Gastroesophageal sphincter (tissue), 4 donors: Measurements from ENCODE around the gene PPL. TPM values are rescaled to one million over a fixed set of nuclear protein-coding genes. Genes with fewer than 3 reads are reported as not detected.
A peak's percentile ranks its signal among the peaks of the same experiment; 100 is the strongest.
"Not testable (repeated sequence)": the region's sequence is repeated elsewhere in the genome, so short reads cannot be mapped to it uniquely, and the experiment has no call there.

Source experiments
- ATAC-seq: fragments of 150-250 bp; one replicate; pipeline ENCODE4 v1.9.1; 2016; ENCODE audit warnings: mild to moderate bottlenecking, moderate library complexity
- H3K27ac ChIP-seq, 4 donors: fragments of 200-600 bp; sonication (generic) in 3 of 4; 1 replicate in 3 of 4; 2 replicates in 1 of 4; pipeline ENCODE4 v1.5.1; 2016 to 2019
- H3K27me3 ChIP-seq: fragments of 200-600 bp; sonication (generic); one replicate; pipeline ENCODE4 v1.5.1; 2019
- H3K36me3 ChIP-seq, 2 donors: fragments of 200-600 bp; sonication (generic); one replicate each; pipeline ENCODE4 v1.5.1; 2019; ENCODE audit warnings: control low read depth in 1 of 2
- H3K4me1 ChIP-seq, 3 donors: fragments of 200-600 bp; sonication (generic); 1 replicate in 2 of 3; 2 replicates in 1 of 3; pipeline ENCODE4 v1.5.1; 2016 to 2019; ENCODE audit warnings: control low read depth in 2 of 3
- H3K4me3 ChIP-seq, 2 donors: fragments of 200-600 bp; sonication (generic); one replicate each; pipeline ENCODE4 v1.5.1; 2019; ENCODE audit warnings: mild to moderate bottlenecking in 1 of 2, moderate library complexity in 1 of 2
- H3K9me3 ChIP-seq, 3 donors: fragments of 200-600 bp; sonication (generic); one replicate each; pipeline ENCODE4 v1.5.1; 2017 to 2019; ENCODE audit warnings: control low read depth in 2 of 3
- CTCF ChIP-seq, 4 experiments: fragments of 200-600 bp in 2 of 4; fragments of 450-650 bp in 2 of 4; sonication (generic) in 1 of 4; IDR thresholded peaks; one replicate each; pipeline ENCODE4 v1.5.1; 2017 to 2019; ENCODE audit warnings: antibody characterized with exemption in 4 of 4, mild to moderate bottlenecking in 2 of 4, moderate library complexity in 2 of 4
- EP300 ChIP-seq: sonication (generic); formaldehyde crosslinking; IDR thresholded peaks from one replicate; pipeline ENCODE4 v1.6.1; 2017; ENCODE audit warnings: antibody characterized with exemption, mild to moderate bottlenecking
- POLR2A ChIP-seq, 2 donors: fragments of 450-650 bp; IDR thresholded peaks; one replicate each; pipeline ENCODE4 v1.6.1; 2017; ENCODE audit warnings: antibody characterized with exemption in 2 of 2, mild to moderate bottlenecking in 2 of 2, moderate library complexity in 1 of 2
- POLR2AphosphoS5 ChIP-seq: sonication (generic); formaldehyde crosslinking; IDR thresholded peaks from one replicate; pipeline ENCODE4 v1.6.1; 2017; ENCODE audit warnings: antibody characterized with exemption
- WGBS, 2 donors: methylation state at CpG; one replicate each; pipeline ENCODE4 v1.1.5; 2018; ENCODE audit warnings: low coverage in 1 of 2; 5-methylcytosine and 5-hydroxymethylcytosine counted together
- total RNA-seq, 4 donors: library from RNA; depleted of rRNA; stranded (reverse); fragments of >200 nt; gene quantifications; one replicate each; pipeline ENCODE4 v1.1.0, GENCODE V29; 2016

Gene PPL
- total RNA-seq, 4 donors from 2014 or later, result 53.7 to 82.5 (median 76.5) TPM

DNA sequence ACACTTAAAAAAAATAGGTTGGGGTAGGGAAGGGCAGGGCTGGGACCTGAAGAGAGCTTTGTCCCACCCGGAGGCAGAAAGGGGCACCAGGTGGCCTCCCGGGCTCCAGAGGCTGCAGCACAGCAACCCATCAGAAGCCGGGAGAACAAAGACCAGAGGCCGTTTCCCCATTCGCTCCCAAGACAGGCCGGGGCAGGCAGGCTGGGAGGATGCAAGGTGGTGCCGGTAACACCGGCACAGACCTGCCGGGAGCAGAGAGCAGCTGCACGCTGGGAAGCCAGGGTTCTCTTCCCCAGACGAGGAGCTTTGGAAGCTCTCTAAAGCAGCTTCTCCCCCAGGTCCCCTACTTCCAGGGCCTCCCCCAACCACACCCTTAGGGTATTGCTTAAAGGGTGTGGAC is 5.6 kb downstream of the PPL start:
- ATAC-seq, result no peak
- WGBS, 2 donors, result 81 to 86% methylated on average over 6 to 11 of the region's 11 CpGs
- no peak overlapping the region for H3K27ac ChIP-seq

DNA sequence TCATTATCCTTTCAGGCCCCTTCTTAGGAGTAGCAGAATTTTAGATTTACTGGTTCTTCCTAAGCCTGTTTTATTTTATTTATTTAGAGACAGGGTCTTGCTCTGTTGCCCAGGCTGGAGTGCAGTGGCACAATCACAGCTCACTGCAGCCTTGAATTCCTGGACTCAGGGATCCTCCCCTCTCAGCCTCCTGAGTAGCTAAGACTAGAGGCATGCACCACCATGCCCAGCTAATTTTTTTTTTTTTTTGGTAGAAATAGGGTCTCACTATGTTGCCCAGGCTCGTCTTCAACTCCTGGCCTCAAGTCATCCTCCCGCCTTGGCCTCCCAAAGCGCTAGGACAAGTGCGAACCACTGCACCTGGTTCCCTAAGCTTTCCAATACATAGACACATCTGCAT is 7.3 kb downstream of the PPL start:
- H3K4me3 ChIP-seq, ATAC-seq, H3K36me3 ChIP-seq, H3K27me3 ChIP-seq, H3K27ac ChIP-seq: not testable (repeated sequence)
- H3K4me1 ChIP-seq, result peaks cover 0 to 35% (median 0%) of the 10 kb centered on the region in 3 donors
- peaks cover 0 to 17% (median 0%) of the 10 kb centered on the region in 3 donors for H3K9me3 ChIP-seq
- WGBS, 2 donors, result 97% methylated on average over 4 of the region's 4 CpGs; no CpG with 5 or more reads in 1 of the 2 donors

More for the DNA sequence above, 5.6 kb downstream of the PPL start:
- TF ChIP-seq POLR2AphosphoS5 (no peak), POLR2A (IDR thresholded peaks at IDR 0.05) (no peak), EP300 (no peak)
- Histone ChIP-seq H3K27me3 (peaks cover 18% of the 10 kb centered on the region), H3K4me3 (no peak overlapping the region), H3K9me3 (peaks cover 0 to 16% (median 0%) of the 10 kb centered on the region in 3 donors), H3K4me1 (peaks cover 0 to 41% (median 6%) of the 10 kb centered on the region in 3 donors), H3K36me3 (peaks cover 0 to 7% of the 10 kb centered on the region in 2 donors)

GRCh38 chr16:4928227-4928626 is 8.7 kb downstream of the PPL start:
- WGBS, 2 donors, result 86 to 90% methylated on average over 1 to 3 of the region's 6 CpGs
- H3K27me3 ChIP-seq, result no peaks in the 10 kb centered on the region
- peaks cover 0 to 17% (median 0%) of the 10 kb centered on the region in 3 donors for H3K9me3 ChIP-seq
- no peak overlapping the region for H3K27ac ChIP-seq
- TF ChIP-seq EP300 (no peak), POLR2AphosphoS5 (no peak), POLR2A (IDR thresholded peaks at IDR 0.05) (no peak), CTCF (IDR thresholded peaks at IDR 0.05) (no peak)
- peaks cover 0 to 31% (median 0%) of the 10 kb centered on the region in 3 donors for H3K4me1 ChIP-seq
- no peak for ATAC-seq
- H3K36me3 ChIP-seq, result peaks cover 0 to 7% of the 10 kb centered on the region in 2 donors
- H3K4me3 ChIP-seq, result no peak overlapping the region

- 100% methylated on average over 1 of the region's 2 CpGs; no CpG with 5 or more reads in 1 of the 2 donors for WGBS, 2 donors
- ATAC-seq, result no peak
- H3K9me3 ChIP-seq, result peaks cover 0 to 17% (median 0%) of the 10 kb centered on the region in 3 donors
- no peak overlapping the region for H3K27ac ChIP-seq
- H3K36me3 ChIP-seq, result peaks cover 0 to 7% of the 10 kb centered on the region in 2 donors
- peaks cover 0 to 31% (median 0%) of the 10 kb centered on the region in 3 donors for H3K4me1 ChIP-seq
- H3K27me3 ChIP-seq, result no peaks in the 10 kb centered on the region
- H3K4me3 ChIP-seq, result no peak overlapping the region
- TF ChIP-seq POLR2AphosphoS5 (no peak), EP300 (no peak), POLR2A (IDR thresholded peaks at IDR 0.05) (no peak), CTCF (IDR thresholded peaks at IDR 0.05) (no peak)
Measured at GRCh38 chr16:4927661-4928060, 9.3 kb downstream of the PPL start.

- no peak for ATAC-seq
- Histone ChIP-seq H3K4me1 (peaks cover 0 to 31% (median 0%) of the 10 kb centered on the region in 3 donors), H3K27ac (no peak overlapping the region), H3K27me3 (no peaks in the 10 kb centered on the region), H3K9me3 (peaks cover 0 to 17% (median 0%) of the 10 kb centered on the region in 3 donors), H3K4me3 (no peak overlapping the region), H3K36me3 (peaks cover 0 to 7% of the 10 kb centered on the region in 2 donors)
- TF ChIP-seq CTCF (IDR thresholded peaks at IDR 0.05) (no peak), POLR2A (IDR thresholded peaks at IDR 0.05) (no peak), EP300 (no peak), POLR2AphosphoS5 (no peak)
- 85 to 100% methylated on average over 1 to 2 of the region's 2 CpGs for WGBS, 2 donors
Measured at GRCh38 chr16:4926928-4927327, 10.0 kb downstream of the PPL start.

GRCh38 chr16:4925791-4926190 is 11.2 kb downstream of the PPL start:
- Histone ChIP-seq H3K27me3 (no peaks in the 10 kb centered on the region), H3K9me3 (peaks cover 0 to 17% (median 0%) of the 10 kb centered on the region in 3 donors), H3K4me1 (peaks cover 0 to 29% (median 0%) of the 10 kb centered on the region in 3 donors), H3K4me3 (no peak overlapping the region), H3K36me3 (peaks cover 0 to 6% of the 10 kb centered on the region in 2 donors), H3K27ac (peak overlapping the region in 1 of 4 donors; percentile 24)
- no peak for ATAC-seq
- TF ChIP-seq EP300 (no peak), POLR2AphosphoS5 (no peak)
- WGBS, 2 donors, result 79 to 100% methylated on average over 2 to 4 of the region's 5 CpGs
